HEK293 (cell line): ENCODE measurements around the gene COL4A1.

Experiments used
- CTCF ChIA-PET: fragments of 350-600 bp; formaldehyde crosslinking; extraction: SDS; loops from one replicate; lab custom pipeline; 2021; ENCODE audit warnings: antibody characterized with exemption; lab: Yijun Ruan, JAX
- POLR2A ChIA-PET: fragments of 300-600 bp; formaldehyde crosslinking; extraction: SDS; loops from one replicate; lab custom pipeline; 2020; ENCODE audit warnings: antibody characterized with exemption, inconsistent platforms; lab: Yijun Ruan, JAX
- H3K27ac ChIP-seq: fragments of 200-500 bp; sonication (Bioruptor generic); 2 replicates; pipeline ENCODE4 v1.5.1; 2014; ENCODE audit warnings: low read depth, low read length, control low read depth, inconsistent platforms; ENCODE audit errors: extremely low read depth
- H3K36me3 ChIP-seq, 2 experiments: fragments of 200-500 bp in 1 of 2; sonication (Bioruptor generic) in 1 of 2; 1 replicate in 1 of 2; 2 replicates in 1 of 2; pipeline ENCODE4 v1.5.1; 2014 to 2017; ENCODE audit warnings: inconsistent platforms in 2 of 2, low read length in 2 of 2; ENCODE audit not compliant: control insufficient read depth in 2 of 2, insufficient read depth in 1 of 2
- H3K4me1 ChIP-seq: fragments of 200-500 bp; sonication (Bioruptor generic); 2 replicates; pipeline ENCODE4 v1.5.1; 2014; ENCODE audit warnings: mild to moderate bottlenecking, low read length, inconsistent platforms; ENCODE audit not compliant: control insufficient read depth, insufficient read depth
- H3K4me3 ChIP-seq: 2 replicates; pipeline ENCODE4 v1.5.1; 2011; ENCODE audit warnings: low read depth, mild to moderate bottlenecking, control low read depth, low read length, moderate library complexity
- H3K9me3 ChIP-seq: fragments of 200-500 bp; sonication (Bioruptor generic); 2 replicates; pipeline ENCODE4 v1.5.1; 2014; ENCODE audit warnings: low read depth, low read length, inconsistent platforms; ENCODE audit not compliant: control insufficient read depth, insufficient read depth
- BCL11B ChIP-seq: fragments of 450-650 bp; formaldehyde crosslinking; IDR thresholded peaks from 2 replicates; pipeline ENCODE4 v1.5.1; 2016; ENCODE audit warnings: low read depth, missing biosample characterization, missing genetic modification characterization
- KLF10 ChIP-seq: fragments of 450-650 bp; IDR thresholded peaks from 2 replicates; pipeline ENCODE4 v1.5.1; 2018; ENCODE audit warnings: missing biosample characterization, mild to moderate bottlenecking, missing genetic modification characterization
- ZNF132 ChIP-seq: fragments of 450-650 bp; formaldehyde crosslinking; IDR thresholded peaks from 2 replicates; pipeline ENCODE4 v1.5.1; 2017; ENCODE audit warnings: missing biosample characterization, missing genetic modification characterization, borderline replicate concordance
- ZNF248 ChIP-seq: fragments of 450-650 bp; formaldehyde crosslinking; IDR thresholded peaks from 2 replicates; pipeline ENCODE4 v1.5.1; 2017; ENCODE audit warnings: missing biosample characterization, missing genetic modification characterization
- ZNF529 ChIP-seq: fragments of 450-650 bp; formaldehyde crosslinking; IDR thresholded peaks from 2 replicates; pipeline ENCODE4 v1.5.1; 2017; ENCODE audit warnings: missing genetic modification characterization, missing biosample characterization; ENCODE audit not compliant: insufficient replicate concordance
- ZNF654 ChIP-seq: fragments of 450-650 bp; formaldehyde crosslinking; IDR thresholded peaks from 2 replicates; pipeline ENCODE4 v1.5.1; 2016; ENCODE audit warnings: low read depth, missing biosample characterization, missing genetic modification characterization
- ZNF701 ChIP-seq: fragments of 450-650 bp; formaldehyde crosslinking; IDR thresholded peaks from 2 replicates; pipeline ENCODE4 v1.5.1; 2016; ENCODE audit warnings: missing biosample characterization, missing genetic modification characterization
- ZSCAN16 ChIP-seq: fragments of 450-650 bp; formaldehyde crosslinking; IDR thresholded peaks from 2 replicates; pipeline ENCODE4 v1.5.1; 2016; ENCODE audit warnings: missing biosample characterization, missing genetic modification characterization
- TF ChIP-seq, protein P1 (sequence below): fragments of 450-650 bp; formaldehyde crosslinking; IDR thresholded peaks from 2 replicates; pipeline ENCODE4 v1.5.1; 2016; ENCODE audit warnings: missing biosample characterization, missing genetic modification characterization, low read depth
- TF ChIP-seq, protein P2 (sequence below): fragments of 450-650 bp; formaldehyde crosslinking; IDR thresholded peaks from 2 replicates; pipeline ENCODE4 v1.5.1; 2016; ENCODE audit warnings: missing biosample characterization, missing genetic modification characterization
- TF ChIP-seq, protein P3 (sequence below): fragments of 450-650 bp; formaldehyde crosslinking; IDR thresholded peaks from 2 replicates; pipeline ENCODE4 v1.5.1; 2016; ENCODE audit warnings: missing biosample characterization, missing genetic modification characterization

COL4A1 gene

DNA sequence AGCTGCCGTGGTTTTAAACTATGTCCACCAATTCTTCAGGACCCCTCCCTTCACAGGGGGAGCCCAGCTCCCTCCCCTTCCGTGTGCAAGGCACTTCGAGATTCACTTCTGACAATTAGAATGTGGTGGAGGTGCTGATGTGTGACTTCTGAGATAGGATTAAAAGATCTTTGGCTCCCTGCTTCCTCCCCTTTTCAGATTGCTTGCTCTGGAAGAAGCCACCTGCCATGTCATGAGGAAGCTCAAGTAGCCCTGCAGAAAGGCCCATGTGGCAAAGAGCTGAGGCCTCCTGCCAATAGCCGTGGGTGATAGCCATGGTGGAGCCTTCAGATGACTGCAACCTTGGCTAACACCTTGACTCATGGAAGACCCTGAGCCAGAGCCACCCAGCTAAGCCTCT lies 204.9 kb downstream of the COL4A1 start:
- POLR2A ChIA-PET: no interaction called here
- no peak overlapping the region for H3K27ac ChIP-seq
- no peaks in the 10 kb centered on the region for H3K36me3 ChIP-seq
- no peak overlapping the region for H3K4me3 ChIP-seq
- no peaks in the 10 kb centered on the region for H3K4me1 ChIP-seq
- H3K9me3 ChIP-seq: no peaks in the 10 kb centered on the region
- TF ChIP-seq ZNF654 (tag by site-specific recombination): no peak
- no peak for TF ChIP-seq ZNF529 (tag by site-specific recombination)
- CTCF ChIA-PET: interaction anchor here (1.0 kb wide), 1 partner anchor 12 kb away, joined by 5 read pairs; no protein-coding TSS in a partner anchor

DNA sequence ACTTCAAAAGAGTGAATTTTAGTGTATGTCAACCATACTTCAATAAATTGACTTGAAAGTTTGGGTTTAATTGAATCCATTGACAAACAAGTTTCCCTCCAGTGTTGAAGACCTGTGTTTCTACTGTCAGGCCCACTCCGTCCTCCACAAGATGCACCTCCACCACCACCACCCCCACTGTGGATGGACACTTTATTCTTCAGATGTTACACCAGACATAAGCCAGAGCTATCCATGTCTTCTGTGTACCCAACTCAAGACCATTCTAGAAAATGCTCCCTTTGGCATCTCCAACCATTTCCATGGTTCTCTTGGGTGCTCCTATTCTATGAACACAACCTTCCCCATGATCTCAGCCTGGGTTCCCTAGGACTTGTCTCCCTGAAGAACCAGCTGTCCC lies 207.0 kb downstream of the COL4A1 start:
- H3K4me3 ChIP-seq: no peak overlapping the region
- H3K9me3 ChIP-seq: no peaks in the 10 kb centered on the region
- TF ChIP-seq ZSCAN16 (no peak), BCL11B (tag by site-specific recombination) (no peak), ZNF248 (tag by site-specific recombination) (no peak), KLF10 (tag by site-specific recombination) (no peak), ZNF132 (no peak), ZNF701 (no peak)
- TF ChIP-seq, protein P1, sequence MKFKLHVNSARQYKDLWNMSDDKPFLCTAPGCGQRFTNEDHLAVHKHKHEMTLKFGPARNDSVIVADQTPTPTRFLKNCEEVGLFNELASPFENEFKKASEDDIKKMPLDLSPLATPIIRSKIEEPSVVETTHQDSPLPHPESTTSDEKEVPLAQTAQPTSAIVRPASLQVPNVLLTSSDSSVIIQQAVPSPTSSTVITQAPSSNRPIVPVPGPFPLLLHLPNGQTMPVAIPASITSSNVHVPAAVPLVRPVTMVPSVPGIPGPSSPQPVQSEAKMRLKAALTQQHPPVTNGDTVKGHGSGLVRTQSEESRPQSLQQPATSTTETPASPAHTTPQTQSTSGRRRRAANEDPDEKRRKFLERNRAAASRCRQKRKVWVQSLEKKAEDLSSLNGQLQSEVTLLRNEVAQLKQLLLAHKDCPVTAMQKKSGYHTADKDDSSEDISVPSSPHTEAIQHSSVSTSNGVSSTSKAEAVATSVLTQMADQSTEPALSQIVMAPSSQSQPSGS: no peak
- TF ChIP-seq, protein P2, sequence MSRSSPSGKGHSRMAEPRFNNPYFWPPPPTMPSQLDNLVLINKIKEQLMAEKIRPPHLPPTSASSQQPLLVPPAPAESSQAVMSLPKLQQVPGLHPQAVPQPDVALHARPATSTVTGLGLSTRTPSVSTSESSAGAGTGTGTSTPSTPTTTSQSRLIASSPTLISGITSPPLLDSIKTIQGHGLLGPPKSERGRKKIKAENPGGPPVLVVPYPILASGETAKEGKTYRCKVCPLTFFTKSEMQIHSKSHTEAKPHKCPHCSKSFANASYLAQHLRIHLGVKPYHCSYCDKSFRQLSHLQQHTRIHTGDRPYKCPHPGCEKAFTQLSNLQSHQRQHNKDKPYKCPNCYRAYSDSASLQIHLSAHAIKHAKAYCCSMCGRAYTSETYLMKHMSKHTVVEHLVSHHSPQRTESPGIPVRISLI (tag by site-specific recombination): no peak
- TF ChIP-seq, protein P3, sequence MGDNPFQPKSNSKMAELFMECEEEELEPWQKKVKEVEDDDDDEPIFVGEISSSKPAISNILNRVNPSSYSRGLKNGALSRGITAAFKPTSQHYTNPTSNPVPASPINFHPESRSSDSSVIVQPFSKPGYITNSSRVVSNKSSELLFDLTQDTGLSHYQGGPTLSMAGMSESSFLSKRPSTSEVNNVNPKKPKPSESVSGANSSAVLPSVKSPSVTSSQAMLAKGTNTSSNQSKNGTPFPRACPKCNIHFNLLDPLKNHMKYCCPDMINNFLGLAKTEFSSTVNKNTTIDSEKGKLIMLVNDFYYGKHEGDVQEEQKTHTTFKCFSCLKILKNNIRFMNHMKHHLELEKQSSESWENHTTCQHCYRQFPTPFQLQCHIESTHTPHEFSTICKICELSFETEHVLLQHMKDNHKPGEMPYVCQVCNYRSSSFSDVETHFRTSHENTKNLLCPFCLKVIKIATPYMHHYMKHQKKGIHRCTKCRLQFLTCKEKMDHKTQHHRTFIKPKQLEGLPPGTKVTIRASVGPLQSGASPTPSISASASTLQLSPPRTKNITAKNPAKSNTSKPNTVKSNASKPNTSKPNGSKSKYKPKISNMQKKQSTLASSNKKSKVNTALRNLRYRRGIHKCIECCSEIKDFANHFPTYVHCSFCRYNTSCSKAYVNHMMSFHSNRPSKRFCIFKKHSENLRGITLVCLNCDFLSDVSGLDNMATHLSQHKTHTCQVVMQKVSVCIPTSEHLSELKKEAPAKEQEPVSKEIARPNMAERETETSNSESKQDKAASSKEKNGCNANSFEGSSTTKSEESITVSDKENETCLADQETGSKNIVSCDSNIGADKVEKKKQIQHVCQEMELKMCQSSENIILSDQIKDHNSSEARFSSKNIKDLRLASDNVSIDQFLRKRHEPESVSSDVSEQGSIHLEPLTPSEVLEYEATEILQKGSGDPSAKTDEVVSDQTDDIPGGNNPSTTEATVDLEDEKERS (tag by site-specific recombination): no peak
- H3K27ac ChIP-seq: no peak overlapping the region
- CTCF ChIA-PET: no interaction called here
- H3K4me1 ChIP-seq: no peaks in the 10 kb centered on the region
- H3K36me3 ChIP-seq: no peaks in the 10 kb centered on the region
- POLR2A ChIA-PET: no interaction called here
